IPS DF 4.7 (cell line): ENCODE results near the gene NUFIP1.
A peak's percentile ranks its signal among the peaks of the same experiment; 100 is the strongest.
"Not testable (repeated sequence)": the region's sequence is repeated elsewhere in the genome, so short reads cannot be mapped to it uniquely, and the experiment has no call there.

Experiments used
- DNase-seq: peaks from one replicate; pipeline ENCODE4 v3.0.0-alpha.2; 2013; ENCODE audit warnings: low spot score; ENCODE audit errors: extremely low read depth

NUFIP1 gene

GRCh38 chr13:44969551-44970484 is 19.5 kb downstream of the NUFIP1 start:
- DNase-seq, result peak; percentile 22

DNA sequence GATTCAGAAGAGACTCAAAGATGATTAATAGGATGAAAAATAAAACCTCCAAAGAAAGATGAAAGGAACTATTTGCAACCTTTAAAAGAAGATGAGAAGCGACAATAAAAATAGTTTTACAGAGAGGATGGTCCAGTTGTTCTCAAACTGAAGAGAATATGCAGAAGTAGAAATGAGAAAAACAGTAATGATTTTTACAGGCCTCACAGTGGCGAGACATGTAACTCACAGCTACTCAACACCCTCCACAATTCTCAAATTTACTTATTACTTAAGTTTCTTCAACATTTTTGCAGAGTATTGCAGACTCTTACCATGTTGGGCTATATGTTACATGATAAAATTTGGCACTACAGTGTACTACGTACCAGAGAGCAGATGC is 20.8 kb downstream of the NUFIP1 start:
- no peak for DNase-seq

- DNase-seq, result no peak
Observed at GRCh38 chr13:44967704-44968433, 21.4 kb downstream of the NUFIP1 start.

- DNase-seq, result no peak
Observed at GRCh38 chr13:44961997-44962396, 27.3 kb downstream of the NUFIP1 start.

- DNase-seq, result no peak
Observed at GRCh38 chr13:44955406-44955805, 33.9 kb downstream of the NUFIP1 start.

DNA sequence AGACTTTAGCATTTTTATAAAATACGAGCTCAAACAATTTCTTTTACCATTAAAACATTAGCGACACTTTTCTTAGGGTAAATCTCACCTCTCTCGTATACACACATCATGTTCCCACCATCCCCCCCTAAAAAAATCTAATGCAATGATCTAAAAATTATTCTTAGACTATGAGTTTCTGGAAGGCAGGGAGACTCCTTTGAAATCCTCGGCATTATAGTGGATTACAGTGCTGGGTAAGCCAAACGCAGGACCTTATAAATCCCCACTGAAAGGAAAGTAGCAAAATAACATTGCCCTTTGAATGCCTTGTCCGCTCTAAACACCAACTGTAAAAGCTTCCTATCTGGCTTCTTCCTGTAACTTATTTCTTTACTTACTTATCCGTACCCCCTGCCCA is 35.0 kb downstream of the NUFIP1 start:
- no peak for DNase-seq

GRCh38 chr13:44952671-44953070 is 36.6 kb downstream of the NUFIP1 start:
- no peak for DNase-seq

DNA sequence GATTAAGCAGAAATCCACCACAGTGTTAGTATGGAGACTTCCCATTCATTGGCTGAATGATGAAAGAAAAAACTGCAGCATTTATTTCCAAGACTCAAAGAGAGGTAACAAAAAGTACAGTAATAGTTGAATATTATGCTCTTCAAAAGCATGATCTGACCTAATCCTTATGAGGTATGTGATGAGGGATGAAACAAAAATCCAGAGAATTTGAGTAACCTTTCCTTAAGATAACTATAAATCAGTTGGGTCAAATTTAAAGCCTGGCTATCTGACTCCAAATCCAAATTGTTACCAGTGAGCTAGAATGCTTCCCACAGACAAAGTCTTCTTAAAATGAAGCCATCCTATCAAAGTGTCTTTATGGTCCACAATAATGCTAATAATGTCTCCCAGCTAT is 38.1 kb downstream of the NUFIP1 start:
- DNase-seq, result no peak

DNA sequence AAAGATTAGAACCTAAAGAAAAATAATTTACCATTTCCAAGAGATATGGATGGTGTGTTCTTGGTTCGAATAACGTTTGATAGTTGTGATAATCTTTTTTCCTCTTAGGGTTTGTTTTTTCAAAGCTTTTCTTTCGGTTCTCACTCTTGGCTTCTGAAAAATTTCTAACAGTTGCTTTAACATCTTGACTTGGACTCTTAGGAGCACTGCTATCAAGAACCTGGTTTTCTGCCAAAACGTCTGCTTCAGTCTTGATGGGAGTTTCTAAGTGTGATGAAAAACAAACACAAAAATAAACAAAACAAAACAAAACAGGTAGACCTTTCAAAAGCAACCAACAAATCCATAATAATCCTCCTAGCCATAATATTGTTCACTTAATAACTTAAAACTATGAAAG is 45.9 kb downstream of the NUFIP1 start:
- not testable (repeated sequence) for DNase-seq

GRCh38 chr13:44938854-44939253 is 50.4 kb downstream of the NUFIP1 start:
- no peak for DNase-seq

DNA sequence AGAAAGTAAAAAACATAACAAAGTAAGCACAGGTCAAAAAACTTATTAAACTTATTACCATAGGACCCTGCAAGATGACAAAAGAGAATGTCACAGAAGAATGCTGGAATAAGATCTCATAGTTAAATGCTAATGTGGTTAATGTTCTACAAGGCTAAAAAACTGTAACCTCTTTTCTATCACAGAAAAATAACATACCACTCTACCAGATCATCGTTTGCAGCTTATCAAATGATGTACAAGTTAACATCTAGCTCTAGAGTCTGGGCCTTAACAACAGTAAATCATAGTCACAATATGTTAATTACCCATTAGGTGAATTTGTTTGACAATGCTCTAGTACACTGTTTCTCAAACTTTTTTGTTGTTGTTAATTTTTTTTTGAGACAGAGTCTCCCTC is 53.0 kb downstream of the NUFIP1 start:
- no peak for DNase-seq

GRCh38 chr13:44934724-44935123 is 54.5 kb downstream of the NUFIP1 start:
- no peak for DNase-seq

- DNase-seq, result no peak
Observed at GRCh38 chr13:44932850-44933251, 56.4 kb downstream of the NUFIP1 start.

DNA sequence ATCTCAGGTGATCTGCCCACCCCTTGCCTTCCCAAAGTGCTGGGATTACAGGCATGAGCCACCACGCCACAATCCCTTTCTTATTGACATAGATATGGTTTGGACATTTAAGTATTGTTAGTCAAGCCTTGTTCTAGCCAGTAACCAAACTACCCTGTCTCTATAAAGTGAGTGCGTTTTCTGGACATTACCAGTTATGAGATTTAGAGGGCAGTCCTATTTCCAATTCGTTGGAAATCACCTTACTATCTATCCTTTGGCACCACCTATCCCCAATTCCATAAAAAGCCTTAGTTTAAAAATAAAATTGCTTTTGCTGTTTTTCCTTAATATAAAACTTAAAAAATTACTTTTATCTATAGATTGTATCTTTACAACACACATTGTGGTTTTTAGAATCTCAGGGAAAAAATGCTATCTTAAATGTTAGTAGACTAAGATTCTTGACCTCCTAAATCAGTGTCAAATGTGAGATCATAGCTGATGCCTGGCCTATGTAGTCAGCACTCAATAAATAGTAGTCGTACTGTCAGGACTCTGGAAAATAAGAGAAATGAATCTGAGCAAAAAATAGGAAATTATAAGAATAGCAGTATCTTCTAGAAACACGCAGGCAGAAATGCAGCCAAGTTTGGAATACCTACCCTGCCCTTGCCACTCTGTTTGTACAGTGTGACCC is 57.0 kb downstream of the NUFIP1 start:
- DNase-seq, result no peak

DNA sequence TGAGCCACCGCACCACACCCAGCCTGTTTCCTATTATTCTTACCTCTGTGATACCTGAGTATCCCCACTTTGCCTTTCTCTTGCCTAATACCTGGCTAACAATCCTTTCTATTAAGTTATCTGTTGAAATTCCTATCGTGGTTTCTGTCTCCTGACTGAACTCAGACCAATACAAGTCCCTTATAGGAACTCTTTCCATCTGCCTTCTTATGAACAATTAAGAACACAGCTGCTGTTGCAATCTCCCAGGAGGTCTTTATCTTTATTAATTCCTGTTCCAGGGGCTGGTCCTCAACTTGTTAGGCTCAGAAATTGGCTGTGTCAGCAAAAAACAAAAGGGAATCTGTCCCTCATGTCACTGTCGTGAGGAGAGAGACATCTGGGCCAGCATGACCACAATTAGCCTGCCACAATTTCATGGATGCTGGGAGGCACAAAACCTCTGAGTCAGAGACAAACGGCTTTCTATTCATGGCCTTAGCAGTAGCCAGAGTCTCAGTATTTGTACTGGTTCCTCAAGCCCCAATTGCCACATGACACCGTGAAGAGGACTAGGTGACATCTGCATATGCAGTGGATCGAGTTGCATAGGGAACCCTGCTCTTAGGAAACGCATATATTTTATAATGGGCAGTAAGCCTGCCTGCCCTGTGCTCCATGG is 58.2 kb downstream of the NUFIP1 start:
- DNase-seq, result no peak

DNA sequence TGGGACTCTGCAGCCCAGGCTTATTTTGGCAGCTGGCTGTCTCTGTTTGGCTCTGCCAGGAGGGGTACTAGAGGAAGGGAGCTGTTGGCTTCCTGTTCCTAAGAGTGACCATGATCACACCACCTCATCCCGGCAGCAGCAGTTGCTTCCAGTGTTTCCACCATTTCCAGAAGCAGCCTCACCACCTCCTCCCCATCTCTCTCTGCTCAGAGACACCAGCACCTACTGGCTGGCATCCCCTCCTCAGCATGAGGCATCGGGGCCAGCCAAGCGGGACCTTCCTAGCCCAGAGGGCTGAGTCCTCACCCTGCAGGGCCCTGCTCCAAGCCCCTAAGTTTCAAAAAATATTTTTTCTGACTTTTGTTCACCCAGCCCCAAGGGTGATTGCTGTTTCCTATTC is 59.0 kb downstream of the NUFIP1 start:
- no peak for DNase-seq

DNA sequence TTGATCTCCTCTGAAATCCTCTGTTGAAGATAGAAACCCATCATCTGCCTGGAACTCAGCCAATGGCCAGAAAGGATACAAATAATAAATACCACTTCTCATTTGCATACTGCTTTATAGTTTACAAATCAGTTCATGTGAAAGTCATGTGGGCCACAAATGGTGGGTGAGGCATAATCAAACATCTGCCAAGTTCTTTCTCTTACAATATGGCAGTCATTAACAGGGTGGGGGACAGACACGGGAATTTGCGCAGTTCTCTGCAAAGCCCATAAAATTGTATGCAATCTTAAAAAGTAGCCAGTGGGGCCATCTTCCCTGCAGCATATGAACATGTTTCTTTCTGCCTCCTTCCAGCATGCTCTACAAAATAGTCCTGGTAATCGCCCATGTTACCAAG is 59.6 kb downstream of the NUFIP1 start:
- DNase-seq, result no peak

DNA sequence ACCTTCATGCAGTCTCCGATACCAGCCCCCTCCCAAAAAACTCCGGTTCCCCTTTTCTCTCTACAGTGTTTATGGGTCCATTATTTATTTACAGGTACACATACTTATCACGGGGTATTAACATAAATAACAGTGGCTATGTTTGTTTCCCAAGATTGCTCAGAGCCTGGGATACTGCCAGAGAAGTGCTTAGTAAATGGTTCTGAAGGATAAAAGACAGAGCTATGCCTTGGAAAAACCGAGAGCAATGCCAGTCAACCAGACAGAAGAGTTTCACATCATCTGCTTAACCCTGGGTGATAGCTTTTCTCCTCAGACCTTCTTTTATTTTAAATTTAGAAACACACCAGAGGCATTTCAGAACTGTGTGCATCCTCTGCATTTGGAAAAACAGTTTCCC is 61.3 kb downstream of the NUFIP1 start:
- no peak for DNase-seq

DNA sequence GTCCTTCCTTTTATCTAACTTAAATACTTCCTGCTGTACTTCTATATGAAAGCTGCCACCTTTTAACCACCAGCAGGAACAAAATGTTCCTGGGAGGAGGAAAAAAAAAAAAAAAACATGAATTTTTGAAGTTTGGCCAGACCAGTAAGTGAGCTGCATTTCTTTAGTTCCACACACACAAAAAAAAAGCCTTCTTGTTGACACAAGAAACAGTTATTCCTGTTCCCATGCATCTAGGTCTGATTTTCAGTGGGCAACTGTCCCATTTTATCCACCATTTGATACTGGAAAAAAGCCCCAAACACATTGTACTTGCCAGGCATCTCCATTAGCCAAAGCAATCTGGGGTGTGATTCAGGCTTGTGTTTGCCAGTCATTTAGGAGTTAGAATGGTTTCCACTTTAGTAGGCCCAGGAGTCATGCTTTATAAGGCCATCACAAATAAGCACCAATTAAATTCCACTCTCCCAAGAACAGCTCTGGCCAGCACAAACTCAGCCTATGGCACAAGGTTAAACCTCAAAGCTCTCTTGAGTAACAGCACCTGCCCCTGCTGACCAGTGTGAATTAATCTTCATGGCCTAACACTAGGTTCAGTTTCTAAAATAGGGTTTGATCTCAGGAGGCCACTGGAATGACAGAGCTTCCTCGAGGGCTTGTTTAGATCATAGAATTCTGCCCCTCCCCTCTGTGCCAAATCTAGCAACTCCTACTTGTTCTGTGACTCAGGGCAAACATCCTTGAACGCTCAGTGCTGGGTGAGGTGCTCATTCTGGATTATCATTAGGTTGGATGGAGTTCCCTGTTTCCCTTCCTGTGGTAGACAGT is 67.1 kb downstream of the NUFIP1 start:
- no peak for DNase-seq

DNA sequence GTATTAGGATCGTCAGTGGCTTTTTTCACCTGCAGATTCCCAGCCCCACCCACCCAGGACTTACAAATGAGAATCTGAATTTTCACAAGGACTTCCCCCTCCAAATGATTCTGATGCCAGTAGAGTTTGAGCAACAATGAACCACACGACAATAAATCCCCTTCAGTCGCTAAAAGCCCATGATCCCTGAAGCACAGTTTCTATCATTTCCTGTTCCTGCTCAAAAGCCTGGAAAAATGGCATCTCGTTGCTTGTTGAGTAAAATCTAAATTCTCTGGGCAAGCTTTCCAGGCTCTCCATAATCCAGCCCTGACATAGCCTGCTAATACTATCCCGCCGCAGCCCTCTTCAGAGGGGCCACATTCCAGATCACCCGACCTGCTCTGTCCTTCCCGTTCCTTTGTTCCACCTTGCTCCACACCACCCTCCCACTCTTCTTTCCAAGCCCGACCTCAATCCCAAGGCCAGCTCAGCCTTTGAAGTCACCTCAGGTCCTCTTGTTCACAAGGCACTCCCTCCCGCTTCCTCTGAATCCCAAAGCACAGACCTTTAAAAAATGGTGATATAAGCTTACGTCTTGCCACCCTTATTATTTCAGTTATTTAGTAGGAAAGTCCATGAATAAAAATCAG is 67.9 kb downstream of the NUFIP1 start:
- no peak for DNase-seq
